H1 (cell line): ENCODE data around the gene KLK10. TPM values are rescaled to one million over a fixed set of nuclear protein-coding genes. Genes with fewer than 3 reads are reported as not detected.

Experiments
- CTCF ChIA-PET: fragments of 300-600 bp; sonication (Branson Sonifier 250); formaldehyde crosslinking; loops from one replicate; lab custom pipeline; 2021; ENCODE audit not compliant: partially characterized antibody; lab: Charles Lee
- POLR2A ChIA-PET: fragments of 300-600 bp; sonication (Branson Sonifier 250); formaldehyde crosslinking; loops from one replicate; lab custom pipeline; 2021; ENCODE audit warnings: inconsistent platforms; ENCODE audit not compliant: partially characterized antibody; lab: Charles Lee
- DNase-seq, 2 experiments: peaks; one replicate each; pipeline versions ENCODE4 v3.0.0 to v3.0.0-alpha.2; 2010 to 2022; ENCODE audit warnings: low spot score in 2 of 2, low read depth in 1 of 2, mixed read lengths in 1 of 2
- FAIRE-seq: peaks from 2 replicates; lab custom pipeline; 2011; peaks lifted over from hg19 to GRCh38; lab: Jason Lieb, UNC
- H2AFZ ChIP-seq: 2 replicates; pipeline ENCODE4 v1.8.1; 2012; ENCODE audit warnings: low read length, inconsistent platforms
- H2AK5ac ChIP-seq: 2 replicates; pipeline ENCODE4 v1.6.1; 2013; ENCODE audit warnings: low read depth, low read length
- H2BK120ac ChIP-seq: replicated peaks from 2 replicates; pipeline ENCODE3; 2013; ENCODE audit warnings: low read depth, low read length, inconsistent platforms
- H2BK12ac ChIP-seq: 2 replicates; pipeline ENCODE4 v1.6.1; 2013; ENCODE audit warnings: low read depth, low read length
- H2BK15ac ChIP-seq: 2 replicates; pipeline ENCODE4 v1.6.1; 2013; ENCODE audit warnings: low read length
- H2BK20ac ChIP-seq: 2 replicates; pipeline ENCODE4 v1.6.1; 2013; ENCODE audit warnings: low read length
- H2BK5ac ChIP-seq: 2 replicates; pipeline ENCODE4 v1.6.1; 2013; ENCODE audit warnings: low read depth, low read length
- H3K14ac ChIP-seq: 2 replicates; pipeline ENCODE4 v1.6.1; 2013; ENCODE audit warnings: inconsistent platforms; ENCODE audit not compliant: insufficient read length
- H3K18ac ChIP-seq: 2 replicates; pipeline ENCODE4 v1.6.1; 2013; ENCODE audit warnings: low read length; ENCODE audit errors: extremely low read depth
- H3K23ac ChIP-seq: 2 replicates; pipeline ENCODE4 v1.6.1; 2013; ENCODE audit warnings: inconsistent platforms; ENCODE audit not compliant: insufficient read length
- H3K23me2 ChIP-seq: 2 replicates; pipeline ENCODE4 v1.6.1; 2013; ENCODE audit warnings: low read depth, low read length
- H3K27ac ChIP-seq: 2 replicates; pipeline ENCODE4 v1.6.1; 2011; ENCODE audit warnings: low read depth, low read length, inconsistent platforms
- H3K27me3 ChIP-seq, 4 experiments: replicated peaks in 1 of 4; 1 replicate in 1 of 4; 2 replicates in 3 of 4; pipeline versions ENCODE4 v1.6.1 to v1.8.1; 2011 to 2013; ENCODE audit warnings: low read length in 3 of 4, mild to moderate bottlenecking in 3 of 4, inconsistent platforms in 2 of 4, mixed read lengths in 2 of 4, moderate library complexity in 1 of 4; ENCODE audit not compliant: control insufficient read depth in 3 of 4, insufficient read depth in 3 of 4; ENCODE audit errors: extremely low read depth in 1 of 4
- H3K36me3 ChIP-seq, 4 experiments: 2 replicates each; pipeline versions ENCODE4 v1.6.1 to v1.8.1; 2011 to 2013; ENCODE audit warnings: mild to moderate bottlenecking in 4 of 4, low read length in 3 of 4, moderate library complexity in 2 of 4, control low read depth in 1 of 4, inconsistent platforms in 1 of 4; ENCODE audit not compliant: insufficient read depth in 4 of 4, control insufficient read depth in 2 of 4
- H3K4ac ChIP-seq: replicated peaks from 2 replicates; pipeline ENCODE3; 2013; ENCODE audit warnings: low read length, low read depth, mixed read lengths, inconsistent platforms; ENCODE audit not compliant: insufficient read length
- H3K4me1 ChIP-seq, 4 experiments: replicated peaks in 1 of 4; 1 replicate in 1 of 4; 2 replicates in 3 of 4; pipeline versions ENCODE4 v1.6.1 to v1.8.1; 2011 to 2013; ENCODE audit warnings: low read length in 3 of 4, inconsistent platforms in 2 of 4, mixed read lengths in 1 of 4; ENCODE audit not compliant: insufficient read depth in 4 of 4, control insufficient read depth in 3 of 4
- H3K4me2 ChIP-seq, 2 experiments: 2 replicates each; pipeline versions ENCODE4 v1.6.1 to v1.8.1; 2011 to 2013; ENCODE audit warnings: low read depth in 2 of 2, low read length in 2 of 2, control low read depth in 1 of 2, inconsistent platforms in 1 of 2, mild to moderate bottlenecking in 1 of 2; ENCODE audit not compliant: insufficient read depth in 1 of 2
- H3K4me3 ChIP-seq, 4 experiments: fragments of 200-600, 300-600 bp in 1 of 4; sonication (generic), shearing (Covaris generic), sonication (Bioruptor Twin) in 1 of 4; 2 replicates each; pipeline versions ENCODE4 v1.5.1 to v1.8.1; 2011 to 2016; ENCODE audit warnings: low read length in 4 of 4, low read depth in 3 of 4, control low read depth in 2 of 4, inconsistent platforms in 2 of 4, mild to moderate bottlenecking in 2 of 4, mixed read lengths in 1 of 4, moderate library complexity in 1 of 4; ENCODE audit not compliant: insufficient read depth in 2 of 4; ENCODE audit errors: extremely low read depth in 1 of 4
- H3K56ac ChIP-seq: replicated peaks from 2 replicates; pipeline ENCODE3; 2013; ENCODE audit warnings: low read depth, mild to moderate bottlenecking, mixed read lengths, low read length, inconsistent platforms; ENCODE audit not compliant: insufficient read length
- H3K79me1 ChIP-seq: 2 replicates; pipeline ENCODE4 v1.6.1; 2013; ENCODE audit warnings: low read depth, low read length, control low read depth
- H3K79me2 ChIP-seq, 2 experiments: 2 replicates each; pipeline versions ENCODE4 v1.6.1 to v1.8.1; 2012 to 2013; ENCODE audit warnings: low read length in 2 of 2, mild to moderate bottlenecking in 2 of 2, inconsistent platforms in 1 of 2; ENCODE audit not compliant: insufficient read depth in 2 of 2, control insufficient read depth in 1 of 2
- H3K9ac ChIP-seq, 4 experiments: replicated peaks in 1 of 4; 1 replicate in 1 of 4; 2 replicates in 3 of 4; pipeline versions ENCODE4 v1.6.1 to v1.8.1; 2011 to 2013; ENCODE audit warnings: low read depth in 3 of 4, low read length in 3 of 4, control low read depth in 2 of 4, mild to moderate bottlenecking in 2 of 4, moderate library complexity in 2 of 4, inconsistent platforms in 1 of 4; ENCODE audit errors: extremely low read depth in 1 of 4
- H3K9me3 ChIP-seq, 2 experiments: 2 replicates each; pipeline versions ENCODE4 v1.6.1 to v1.8.1; 2012 to 2013; ENCODE audit warnings: mild to moderate bottlenecking in 2 of 2, moderate library complexity in 2 of 2, control low read depth in 1 of 2, inconsistent platforms in 1 of 2, low read depth in 1 of 2, low read length in 1 of 2, mixed read lengths in 1 of 2; ENCODE audit not compliant: insufficient read depth in 2 of 2
- H4K20me1 ChIP-seq, 2 experiments: replicated peaks in 1 of 2; 2 replicates each; pipeline versions ENCODE3 to v1.8.1; 2011 to 2013; ENCODE audit warnings: inconsistent platforms in 2 of 2, low read length in 2 of 2, mild to moderate bottlenecking in 1 of 2; ENCODE audit not compliant: insufficient read depth in 2 of 2, control insufficient read depth in 1 of 2
- H4K5ac ChIP-seq: 2 replicates; pipeline ENCODE4 v1.6.1; 2013; ENCODE audit warnings: low read length, low read depth, mixed read lengths, inconsistent platforms; ENCODE audit not compliant: insufficient read length
- H4K8ac ChIP-seq: 2 replicates; pipeline ENCODE4 v1.8.0; 2013; ENCODE audit warnings: mild to moderate bottlenecking, moderate library complexity, low read length, inconsistent platforms; ENCODE audit not compliant: insufficient read depth; ENCODE audit errors: extremely low read depth
- H4K91ac ChIP-seq: replicated peaks from 2 replicates; pipeline ENCODE3; 2013; ENCODE audit warnings: low read length, mixed read lengths, inconsistent platforms; ENCODE audit not compliant: insufficient read length
- ASH2L ChIP-seq: fragments of 200-600, 300-600 bp; sonication (generic); IDR thresholded peaks from one replicate; pipeline ENCODE4 v1.7.1; 2017; ENCODE audit warnings: low read length
- BCL11A ChIP-seq, 2 experiments: IDR thresholded peaks; one replicate each; pipeline ENCODE4 v1.6.1; 2011; ENCODE audit warnings: low read depth in 2 of 2, low read length in 2 of 2, mild to moderate bottlenecking in 2 of 2
- CBX5 ChIP-seq: fragments of 300-800, 300-1000 bp; sonication (generic); IDR thresholded peaks from 2 replicates; pipeline ENCODE4 v1.7.1; 2016; ENCODE audit warnings: antibody characterized with exemption, low read length, low read depth
- CEBPB ChIP-seq: IDR thresholded peaks from 2 replicates; pipeline ENCODE4 v1.6.1; 2012; ENCODE audit warnings: low read depth, low read length
- EP300 ChIP-seq, 2 experiments: IDR thresholded peaks; 1 replicate in 1 of 2; 2 replicates in 1 of 2; pipeline ENCODE4 v1.6.1; 2011 to 2012; ENCODE audit warnings: low read depth in 2 of 2, low read length in 2 of 2, mild to moderate bottlenecking in 2 of 2, borderline replicate concordance in 1 of 2, inconsistent platforms in 1 of 2, moderate library complexity in 1 of 2
- KDM4A ChIP-seq: IDR thresholded peaks from one replicate; pipeline ENCODE4 v1.7.1; 2012; ENCODE audit warnings: low read depth, mild to moderate bottlenecking, moderate library complexity, low read length, inconsistent platforms; ENCODE audit not compliant: severe bottlenecking
- NANOG ChIP-seq: IDR thresholded peaks from 2 replicates; pipeline ENCODE4 v1.6.1; 2011; ENCODE audit warnings: low read length, low read depth, mild to moderate bottlenecking, inconsistent platforms; ENCODE audit not compliant: insufficient read depth, poor library complexity, severe bottlenecking
- SP2 ChIP-seq: IDR thresholded peaks from 2 replicates; pipeline ENCODE4 v1.6.1; 2012; ENCODE audit warnings: mild to moderate bottlenecking, low read length, inconsistent platforms
- TAF1 ChIP-seq: IDR thresholded peaks from 2 replicates; pipeline ENCODE4 v1.6.1; 2011; ENCODE audit warnings: mild to moderate bottlenecking, low read depth, low read length
- ZNF274 ChIP-seq: IDR thresholded peaks from 2 replicates; pipeline ENCODE4 v1.7.0; 2012; ENCODE audit warnings: low read length, borderline replicate concordance; ENCODE audit errors: extremely low read depth
- WGBS, 2 experiments: shearing (Covaris generic) in 1 of 2; methylation state at CpG; one replicate each; pipeline versions ENCODE4 v1.1.6 to v1.1.7; 2013 to 2015; ENCODE audit warnings: low lambda C conversion rate in 2 of 2, mixed read lengths in 2 of 2, inconsistent platforms in 1 of 2, low coverage in 1 of 2, missing lambda C conversion rate in 1 of 2; ENCODE audit not compliant: insufficient replicate concordance in 2 of 2, insufficient coverage in 1 of 2, insufficient read length in 1 of 2; ENCODE audit errors: extremely low coverage in 1 of 2, missing lambda C conversion rate in 1 of 2; 5-methylcytosine and 5-hydroxymethylcytosine counted together
- long read RNA-seq, 2 experiments: library from RNA in 1 of 2; library from capped mRNA in 1 of 2; stranded (forward); transcript quantifications; one replicate each; pipeline ENCODE4 v2.0.0, GENCODE V29; 2021; ENCODE audit warnings: inconsistent platforms in 1 of 2
- polyA minus RNA-seq, 3 experiments: library from RNA; depleted of rRNA, polyadenylated mRNA; stranded (reverse); fragments of >200 nt; gene quantifications; 1 replicate in 2 of 3; 2 replicates in 1 of 3; pipeline ENCODE4 v1.2.3, GENCODE V29; 2011
- polyA plus RNA-seq, 7 experiments: library from polyadenylated mRNA; depleted of rRNA in 3 of 7; stranded (reverse) in 5 of 7; unstranded in 2 of 7; fragments of >200 nt in 5 of 7; fragments of 200-250 nt in 2 of 7; gene quantifications; 1 replicate in 5 of 7; 2 replicates in 1 of 7; 4 replicates in 1 of 7; pipeline versions ENCODE4 v1.2.1 to v1.2.3, GENCODE V29; 2011 to 2013; ENCODE audit warnings: missing spikeins in 2 of 7, mixed read lengths in 2 of 7
- total RNA-seq: library from RNA; stranded (reverse); fragmentation: NEBNext Ultra II Directional; extraction: Animal tissue kit (Norgen Biotek cat#: 25700); gene quantifications from 2 replicates; pipeline ENCODE4 v1.2.1, GENCODE V29; 2021

Gene KLK10
- total RNA-seq (4.5 and 4.8 TPM in 2 replicates), polyA plus RNA-seq (2011; rRNA removed) (9.7 and 12.4 TPM in 2 replicates), polyA minus RNA-seq (2011; rRNA and poly(A)+ RNA removed) (2.9 and 6.9 TPM in 2 replicates)
- polyA plus RNA-seq (2011; cell fraction: cytosol; rRNA removed), result 6.7 TPM
- 10.1 TPM for polyA plus RNA-seq (2011; cell fraction: nucleus; rRNA removed)
- polyA plus RNA-seq (2012, experiment 1 of 2), result 3.2 to 8.2 TPM (median 5.5 TPM) in 4 replicates
- 4.7 TPM for polyA plus RNA-seq (2012, experiment 2 of 2)
- polyA plus RNA-seq (2013, experiment 1 of 2), result 6.3 TPM
- 7.3 TPM for polyA plus RNA-seq (2013, experiment 2 of 2)
- polyA minus RNA-seq (2011; cell fraction: cytosol; rRNA and poly(A)+ RNA removed), result 4.3 TPM
- polyA minus RNA-seq (2011; cell fraction: nucleus; rRNA and poly(A)+ RNA removed), result 4.5 TPM
- long read RNA-seq, experiment 1, partial matches to known transcripts, result 6 of 8 reads
- long read RNA-seq, experiment 1, other reads (novel, unspliced or antisense), result 2 of 8 reads
- long read RNA-seq, experiment 2, partial matches to known transcripts, result 8 of 9 reads
- long read RNA-seq, experiment 2, other reads (novel, unspliced or antisense), result 1 of 9 reads

DNA sequence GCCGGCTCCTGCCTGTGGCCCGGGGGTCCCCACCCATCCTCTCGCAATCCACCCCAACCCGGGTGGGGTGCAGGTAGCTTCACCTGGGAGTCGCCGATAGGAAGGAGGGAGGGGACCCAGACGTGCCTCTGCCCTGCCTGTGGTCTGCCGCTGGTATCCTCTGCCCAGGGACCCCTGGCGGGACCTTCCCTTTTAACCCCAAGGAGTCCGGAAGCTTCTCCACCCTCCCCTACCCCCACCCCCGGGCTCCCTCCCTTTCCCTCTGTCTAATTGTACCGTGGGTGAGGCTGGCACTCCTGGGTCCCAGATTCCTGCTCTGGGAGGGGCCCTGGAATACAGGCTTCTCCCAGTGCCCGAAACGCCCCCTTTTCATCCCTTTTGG is at the start of gene KLK10:
Gene KLK10 (minus strand): TSS at position 166 of the 382 bp plus-strand sequence. CDS start 579 bp downstream, outside the sequence.
- no peaks in the 10 kb centered on the region for H3K36me3 ChIP-seq
- no peak within 1 kb of the TSS for H3K56ac ChIP-seq
- peak within 1 kb of the TSS; percentile 97; the same call in 1 of the 2 replicates for H2BK15ac ChIP-seq
- WGBS, 2 experiments, result 18% methylated on average over 6 of the region's 14 CpGs; no CpG with 5 or more reads in 1 of the 2 experiments
- peak within 1 kb of the TSS; percentile 51 to 73 (median 52) for H3K4me3 ChIP-seq
- no peaks in the 10 kb centered on the region for H3K9me3 ChIP-seq
- peaks cover 0 to 7% (median 3%) of the 10 kb centered on the region in 4 experiments; a peak in 5 of 7 replicates for H3K4me1 ChIP-seq
- H3K23me2 ChIP-seq, result peaks cover 14% of the 10 kb centered on the region; the same call in 1 of the 2 replicates
- peak within 1 kb of the TSS; percentile 72; the same call in 1 of the 2 replicates for H2BK12ac ChIP-seq
- H3K4ac ChIP-seq, result peak within 1 kb of the TSS; percentile 32
- DNase-seq, result no peak
- peak within 1 kb of the TSS; percentile 71 for H4K8ac ChIP-seq
- H2AK5ac ChIP-seq, result no peak within 1 kb of the TSS; the same call in 1 of the 2 replicates
- peak within 1 kb of the TSS; percentile 38 for H3K18ac ChIP-seq
- H4K5ac ChIP-seq, result no peak within 1 kb of the TSS
- POLR2A ChIA-PET, result interaction anchor here (1.2 to 1.5 kb wide), 2 partner anchors 10 to 77 kb away, joined by 3 to 4 read pairs; no protein-coding TSS in a partner anchor
- H3K79me2 ChIP-seq, result no peaks in the 10 kb centered on the region
- H3K27ac ChIP-seq, result no peak within 1 kb of the TSS
- H3K4me2 ChIP-seq, result peak within 1 kb of the TSS; percentile 81 to 93
- H2AFZ ChIP-seq, result peak within 1 kb of the TSS; percentile 41; the same call in 1 of the 2 replicates
- peak within 1 kb of the TSS; percentile 55; the same call in 1 of the 2 replicates for H2BK5ac ChIP-seq
- CTCF ChIA-PET, result interaction anchor here (0.6 to 15.0 kb wide), 10 partner anchors 26 to 85 kb away, joined by 3 to 269 read pairs (median 4); no protein-coding TSS in a partner anchor
- no peak within 1 kb of the TSS for H3K23ac ChIP-seq
- 0 out of 2 replicates have a peak within 1 kb of the TSS, but pooled peaks have one; percentile 93 for H2BK20ac ChIP-seq
- no peaks in the 10 kb centered on the region for H4K20me1 ChIP-seq
- H3K9ac ChIP-seq, result no peak within 1 kb of the TSS; a peak in 1 of 7 replicates
- H4K91ac ChIP-seq, result peak within 1 kb of the TSS; percentile 36
- H3K27me3 ChIP-seq, result peaks cover 0 to 30% (median 19%) of the 10 kb centered on the region in 4 experiments; a peak in 5 of 7 replicates
- no peak within 1 kb of the TSS for H3K14ac ChIP-seq
- H3K79me1 ChIP-seq, result no peaks in the 10 kb centered on the region
- FAIRE-seq, result no peak
- H2BK120ac ChIP-seq, result no peak within 1 kb of the TSS
- TF ChIP-seq EP300 (IDR thresholded peaks at IDR 0.05; ENCODE audit: borderline replicate concordance in 1 of 2, low read depth in 2 of 2, low read length in 2 of 2) (no peak), BCL11A (IDR thresholded peaks at IDR 0.05; ENCODE audit: low read depth in 2 of 2, low read length in 2 of 2) (no peak), CEBPB (no peak), ASH2L (no peak), TAF1 (no peak), ZNF274 (no peak), CBX5 (no peak), NANOG (no peak), SP2 (no peak), KDM4A (no peak)
